ENCODE data around the gene FAAP20.

GRCh38 chr1:2240270-2241156 is 45.9 kb upstream of the FAAP20 start:
- TF ChIP-seq CTCF (IDR thresholded peaks at IDR 0.05) (no peak), EZH2 (IDR thresholded peaks at IDR 0.05) (no peak), EZH2phosphoT487 (IDR thresholded peaks at IDR 0.05) (no peak)
